ENCODE measurements around the gene WDR45B.
A peak's percentile ranks its signal among the peaks of the same experiment; 100 is the strongest.

WDR45B gene

GRCh38 chr17:82684228-82684841 is 36.1 kb upstream of the WDR45B start:
- peaks cover 4% of the 10 kb centered on the region for H3K36me3 Mint-ChIP-seq (ENCODE audit: low read depth)
- H3K4me1 Mint-ChIP-seq (ENCODE audit: low read depth) = no peaks in the 10 kb centered on the region
- peaks cover 10% of the 10 kb centered on the region for H3K9me3 Mint-ChIP-seq
- H3K4me3 Mint-ChIP-seq = no peak overlapping the region
- H3K27me3 Mint-ChIP-seq (ENCODE audit: low read depth) = no peaks in the 10 kb centered on the region
- no peak overlapping the region for H3K27ac Mint-ChIP-seq

GRCh38 chr17:82683534-82683933 is 35.3 kb upstream of the WDR45B start:
- Mint-ChIP-seq H3K36me3 (ENCODE audit: low read depth) (peaks cover 4% of the 10 kb centered on the region), H3K27me3 (ENCODE audit: low read depth) (no peaks in the 10 kb centered on the region), H3K9me3 (peaks cover 10% of the 10 kb centered on the region), H3K4me1 (ENCODE audit: low read depth) (no peaks in the 10 kb centered on the region), H3K4me3 (no peak overlapping the region), H3K27ac (no peak overlapping the region)

- no peak overlapping the region for H3K27ac Mint-ChIP-seq
- peaks cover 4% of the 10 kb centered on the region for H3K36me3 Mint-ChIP-seq (ENCODE audit: low read depth)
- H3K27me3 Mint-ChIP-seq (ENCODE audit: low read depth) = no peaks in the 10 kb centered on the region
- H3K4me3 Mint-ChIP-seq = no peak overlapping the region
- no peaks in the 10 kb centered on the region for H3K4me1 Mint-ChIP-seq (ENCODE audit: low read depth)
- H3K9me3 Mint-ChIP-seq = peaks cover 10% of the 10 kb centered on the region
These were observed 33.3 kb upstream of the WDR45B start for GRCh38 chr17:82681547-82681946.

- H3K27me3 Mint-ChIP-seq (ENCODE audit: low read depth) = no peaks in the 10 kb centered on the region
- H3K27ac Mint-ChIP-seq = no peak overlapping the region
- H3K4me1 Mint-ChIP-seq (ENCODE audit: low read depth) = no peaks in the 10 kb centered on the region
- no peak overlapping the region for H3K4me3 Mint-ChIP-seq
- peaks cover 4% of the 10 kb centered on the region for H3K36me3 Mint-ChIP-seq (ENCODE audit: low read depth)
- peaks cover 10% of the 10 kb centered on the region for H3K9me3 Mint-ChIP-seq
These were observed 31.6 kb upstream of the WDR45B start for GRCh38 chr17:82679586-82680465.

GRCh38 chr17:82678265-82678891 is 30.1 kb upstream of the WDR45B start:
- peaks cover 4% of the 10 kb centered on the region for H3K36me3 Mint-ChIP-seq (ENCODE audit: low read depth)
- H3K27ac Mint-ChIP-seq = no peak overlapping the region
- peaks cover 10% of the 10 kb centered on the region for H3K9me3 Mint-ChIP-seq
- H3K27me3 Mint-ChIP-seq (ENCODE audit: low read depth) = no peaks in the 10 kb centered on the region
- H3K4me1 Mint-ChIP-seq (ENCODE audit: low read depth) = no peaks in the 10 kb centered on the region
- H3K4me3 Mint-ChIP-seq = no peak overlapping the region

GRCh38 chr17:82677353-82677925 is 29.2 kb upstream of the WDR45B start:
- Mint-ChIP-seq H3K4me1 (ENCODE audit: low read depth) (no peaks in the 10 kb centered on the region), H3K4me3 (no peak overlapping the region), H3K9me3 (peaks cover 9% of the 10 kb centered on the region), H3K27ac (no peak overlapping the region), H3K27me3 (ENCODE audit: low read depth) (no peaks in the 10 kb centered on the region), H3K36me3 (ENCODE audit: low read depth) (peaks cover 4% of the 10 kb centered on the region)

GRCh38 chr17:82675476-82676245 is 27.4 kb upstream of the WDR45B start:
- no peak overlapping the region for H3K27ac Mint-ChIP-seq
- no peaks in the 10 kb centered on the region for H3K4me1 Mint-ChIP-seq (ENCODE audit: low read depth)
- no peaks in the 10 kb centered on the region for H3K9me3 Mint-ChIP-seq
- no peak overlapping the region for H3K4me3 Mint-ChIP-seq
- no peaks in the 10 kb centered on the region for H3K36me3 Mint-ChIP-seq (ENCODE audit: low read depth)
- no peaks in the 10 kb centered on the region for H3K27me3 Mint-ChIP-seq (ENCODE audit: low read depth)

- H3K27ac Mint-ChIP-seq = no peak overlapping the region
- H3K4me3 Mint-ChIP-seq = no peak overlapping the region
- no peaks in the 10 kb centered on the region for H3K4me1 Mint-ChIP-seq (ENCODE audit: low read depth)
- H3K9me3 Mint-ChIP-seq = no peaks in the 10 kb centered on the region
- no peaks in the 10 kb centered on the region for H3K27me3 Mint-ChIP-seq (ENCODE audit: low read depth)
- no peaks in the 10 kb centered on the region for H3K36me3 Mint-ChIP-seq (ENCODE audit: low read depth)
These were observed 26.6 kb upstream of the WDR45B start for GRCh38 chr17:82674656-82675475.

GRCh38 chr17:82670661-82671450 is 22.6 kb upstream of the WDR45B start:
- Mint-ChIP-seq H3K27ac (no peak overlapping the region), H3K4me3 (no peak overlapping the region), H3K36me3 (ENCODE audit: low read depth) (no peaks in the 10 kb centered on the region), H3K4me1 (ENCODE audit: low read depth) (peaks cover 5% of the 10 kb centered on the region), H3K27me3 (ENCODE audit: low read depth) (no peaks in the 10 kb centered on the region), H3K9me3 (no peaks in the 10 kb centered on the region)

GRCh38 chr17:82668631-82669099 is 20.4 kb upstream of the WDR45B start:
- H3K36me3 Mint-ChIP-seq (ENCODE audit: low read depth) = no peaks in the 10 kb centered on the region
- H3K9me3 Mint-ChIP-seq = no peaks in the 10 kb centered on the region
- H3K4me3 Mint-ChIP-seq = peak overlapping the region; percentile 15
- no peaks in the 10 kb centered on the region for H3K27me3 Mint-ChIP-seq (ENCODE audit: low read depth)
- no peak overlapping the region for H3K27ac Mint-ChIP-seq
- peaks cover 5% of the 10 kb centered on the region for H3K4me1 Mint-ChIP-seq (ENCODE audit: low read depth)

- Mint-ChIP-seq H3K27me3 (ENCODE audit: low read depth) (no peaks in the 10 kb centered on the region), H3K4me3 (no peak overlapping the region), H3K9me3 (no peaks in the 10 kb centered on the region), H3K4me1 (ENCODE audit: low read depth) (peaks cover 5% of the 10 kb centered on the region), H3K27ac (no peak overlapping the region), H3K36me3 (ENCODE audit: low read depth) (no peaks in the 10 kb centered on the region)
These were observed 19.9 kb upstream of the WDR45B start for GRCh38 chr17:82668024-82668630.

- no peak overlapping the region for H3K27ac Mint-ChIP-seq
- no peak overlapping the region for H3K4me3 Mint-ChIP-seq
- peaks cover 5% of the 10 kb centered on the region for H3K4me1 Mint-ChIP-seq (ENCODE audit: low read depth)
- no peaks in the 10 kb centered on the region for H3K36me3 Mint-ChIP-seq (ENCODE audit: low read depth)
- no peaks in the 10 kb centered on the region for H3K9me3 Mint-ChIP-seq
- no peaks in the 10 kb centered on the region for H3K27me3 Mint-ChIP-seq (ENCODE audit: low read depth)
These were observed 19.4 kb upstream of the WDR45B start for GRCh38 chr17:82667668-82668000.
